Liver (tissue), 9 donors: Measurements from ENCODE around the gene YOD1. TPM values are rescaled to one million over a fixed set of nuclear protein-coding genes. Genes with fewer than 3 reads are reported as not detected.

Experiments used
- DNase-seq: peaks from one replicate; pipeline ENCODE4 v3.0.0-alpha.2; 2017; ENCODE audit warnings: low spot score
- H3K27ac ChIP-seq, 2 donors: one replicate each; pipeline ENCODE4 v1.7.0; 2013; ENCODE audit warnings: inconsistent platforms in 2 of 2, low read length in 2 of 2, control low read depth in 1 of 2, low read depth in 1 of 2, mild to moderate bottlenecking in 1 of 2
- H3K27me3 ChIP-seq, 4 donors: one replicate each; pipeline versions ENCODE4 v1.6.1 to v1.7.0; 2013; ENCODE audit warnings: low read length in 3 of 4, inconsistent platforms in 1 of 4, mild to moderate bottlenecking in 1 of 4, moderate library complexity in 1 of 4; ENCODE audit not compliant: control insufficient read depth in 4 of 4, insufficient read depth in 4 of 4
- H3K36me3 ChIP-seq, 4 donors: one replicate each; pipeline versions ENCODE4 v1.6.1 to v1.7.0; 2013; ENCODE audit warnings: low read length in 3 of 4, mild to moderate bottlenecking in 3 of 4, low read depth in 1 of 4, moderate library complexity in 1 of 4; ENCODE audit not compliant: control insufficient read depth in 4 of 4, insufficient read depth in 3 of 4
- H3K4me1 ChIP-seq, 4 donors: one replicate each; pipeline versions ENCODE4 v1.6.1 to v1.7.0; 2013; ENCODE audit warnings: low read length in 3 of 4, mild to moderate bottlenecking in 3 of 4, moderate library complexity in 1 of 4; ENCODE audit not compliant: control insufficient read depth in 4 of 4, insufficient read depth in 4 of 4
- H3K4me3 ChIP-seq, 3 donors: one replicate each; pipeline versions ENCODE4 v1.6.1 to v1.7.0; 2013; ENCODE audit warnings: low read length in 3 of 3, control low read depth in 1 of 3, low read depth in 1 of 3, mild to moderate bottlenecking in 1 of 3
- H3K9ac ChIP-seq, 2 donors: one replicate each; pipeline ENCODE4 v1.7.0; 2013; ENCODE audit warnings: low read length in 2 of 2, mild to moderate bottlenecking in 2 of 2, moderate library complexity in 2 of 2, control low read depth in 1 of 2, low read depth in 1 of 2
- H3K9me3 ChIP-seq, 4 donors: one replicate each; pipeline versions ENCODE4 v1.6.1 to v1.7.0; 2013; ENCODE audit warnings: low read length in 3 of 4; ENCODE audit not compliant: control insufficient read depth in 4 of 4
- ATF3 ChIP-seq: IDR thresholded peaks from 2 replicates; pipeline ENCODE4 v1.6.1; 2016; ENCODE audit warnings: antibody characterized with exemption
- CTCF ChIP-seq: fragments of 150-350 bp; IDR thresholded peaks from 2 replicates; pipeline ENCODE4 v1.5.1; 2017; ENCODE audit warnings: improper control_type of control experiment, low read depth, low read length; ENCODE audit not compliant: missing input control
- EGR1 ChIP-seq, 2 donors: IDR thresholded peaks; 2 replicates each; pipeline ENCODE4 v1.6.1; 2016 to 2018; ENCODE audit warnings: antibody characterized with exemption in 2 of 2, low read depth in 2 of 2
- FOXA1 ChIP-seq: IDR thresholded peaks from 2 replicates; pipeline ENCODE4 v1.6.1; 2016; ENCODE audit warnings: antibody characterized with exemption
- FOXA2 ChIP-seq: IDR thresholded peaks from 2 replicates; pipeline ENCODE4 v1.6.1; 2016; ENCODE audit warnings: antibody characterized with exemption
- GABPA ChIP-seq, 2 donors: IDR thresholded peaks in 1 of 2; conservative IDR thresholded peaks in 1 of 2; 2 replicates each; pipeline ENCODE4 v1.6.1; 2016; ENCODE audit warnings: antibody characterized with exemption in 2 of 2, mild to moderate bottlenecking in 1 of 2, moderate library complexity in 1 of 2
- HNF4A ChIP-seq, 2 donors: conservative IDR thresholded peaks; 2 replicates each; pipeline ENCODE4 v1.6.1; 2016; ENCODE audit warnings: antibody characterized with exemption in 2 of 2, mild to moderate bottlenecking in 2 of 2
- HNF4G ChIP-seq: IDR thresholded peaks from 2 replicates; pipeline ENCODE4 v1.6.1; 2016; ENCODE audit warnings: antibody characterized with exemption
- JUND ChIP-seq, 2 donors: IDR thresholded peaks; 2 replicates each; pipeline ENCODE4 v1.6.1; 2016; ENCODE audit warnings: antibody characterized with exemption in 2 of 2
- MAX ChIP-seq: IDR thresholded peaks from 2 replicates; pipeline ENCODE4 v1.6.1; 2016; ENCODE audit warnings: antibody characterized with exemption
- NR2F2 ChIP-seq: IDR thresholded peaks from 2 replicates; pipeline ENCODE4 v1.6.1; 2016; ENCODE audit warnings: antibody characterized with exemption
- RAD21 ChIP-seq, 2 donors: IDR thresholded peaks; 2 replicates each; pipeline ENCODE4 v1.6.1; 2016; ENCODE audit warnings: antibody characterized with exemption in 2 of 2, mild to moderate bottlenecking in 2 of 2
- REST ChIP-seq: IDR thresholded peaks from 2 replicates; pipeline ENCODE4 v1.6.1; 2016; ENCODE audit warnings: antibody characterized with exemption, mild to moderate bottlenecking
- RXRA ChIP-seq, 2 donors: IDR thresholded peaks; 2 replicates each; pipeline ENCODE4 v1.6.1; 2017 to 2018; ENCODE audit warnings: antibody characterized with exemption in 2 of 2, mild to moderate bottlenecking in 1 of 2
- SP1 ChIP-seq: IDR thresholded peaks from 2 replicates; pipeline ENCODE4 v1.6.1; 2018; ENCODE audit warnings: antibody characterized with exemption, mild to moderate bottlenecking
- TAF1 ChIP-seq: conservative IDR thresholded peaks from 2 replicates; pipeline ENCODE4 v1.6.1; 2016; ENCODE audit warnings: antibody characterized with exemption, mild to moderate bottlenecking
- YY1 ChIP-seq: IDR thresholded peaks from 2 replicates; pipeline ENCODE4 v1.6.1; 2016; ENCODE audit warnings: antibody characterized with exemption, mild to moderate bottlenecking
- ZBTB33 ChIP-seq: IDR thresholded peaks from 2 replicates; pipeline ENCODE4 v1.6.1; 2016; ENCODE audit warnings: antibody characterized with exemption
- WGBS: extraction: QIAGEN DNeasy Blood & Tissue Kit; methylation state at CpG from one replicate; pipeline ENCODE4 v1.1.7; 2013; 5-methylcytosine and 5-hydroxymethylcytosine counted together
- polyA plus RNA-seq, 2 donors: library from polyadenylated mRNA; stranded (reverse) in 1 of 2; unstranded in 1 of 2; fragments of 200-250 nt in 1 of 2; fragments of >200 nt in 1 of 2; fragmentation: Nextera tagmentation in 1 of 2; extraction: Ambion mirVana in 1 of 2; gene quantifications; one replicate each; pipeline versions ENCODE4 v1.2.1 to v1.2.3, GENCODE V29; 2013 to 2015
- total RNA-seq, 2 donors: library from RNA; depleted of rRNA; stranded (reverse); fragments of >200 nt; gene quantifications; one replicate each; pipeline ENCODE4 v1.2.3, GENCODE V29; 2014
- donor health status: healthy.
- donor health status: healthy.
- donor health status: healthy.
- donor health status: healthy.
- donor health status: healthy.

YOD1 gene
- total and polyA plus RNA-seq, 4 donors: 1.3 to 79.4 (median 4.7) TPM

GRCh38 chr1:207019161-207019560 is 31.8 kb downstream of the YOD1 start (continued):
- TF ChIP-seq JUND (IDR thresholded peaks at IDR 0.05) (no peak), RXRA (IDR thresholded peaks at IDR 0.05) (no peak)

- Histone ChIP-seq H3K9me3 (no peaks in the 10 kb centered on the region), H3K4me1 (no peaks in the 10 kb centered on the region), H3K4me3 (no peak overlapping the region), H3K9ac (no peak overlapping the region), H3K36me3 (no peaks in the 10 kb centered on the region), H3K27me3 (no peaks in the 10 kb centered on the region), H3K27ac (no peak overlapping the region)
- TF ChIP-seq CTCF: no peak
- no peak for TF ChIP-seq EGR1 (IDR thresholded peaks at IDR 0.05; ENCODE audit: low read depth in 2 of 2)
- TF ChIP-seq FOXA2: no peak
- no peak for TF ChIP-seq SP1
- no peak for TF ChIP-seq MAX
- TF ChIP-seq RAD21 (IDR thresholded peaks at IDR 0.05): no peak
- TF ChIP-seq TAF1: no peak
- no peak for TF ChIP-seq GABPA (IDR thresholded peaks at IDR 0.05 in 1 of 2, conservative IDR thresholded peaks at IDR 0.05 in 1 of 2)
- TF ChIP-seq HNF4G: no peak
- TF ChIP-seq RXRA (IDR thresholded peaks at IDR 0.05): no peak
- no peak for TF ChIP-seq JUND (IDR thresholded peaks at IDR 0.05)
- no peak for TF ChIP-seq NR2F2
- no peak for TF ChIP-seq REST
- TF ChIP-seq ZBTB33: no peak
- no peak for TF ChIP-seq FOXA1
- no peak for TF ChIP-seq ATF3
- no peak for TF ChIP-seq YY1
- TF ChIP-seq HNF4A (conservative IDR thresholded peaks at IDR 0.05): no peak
- 91% methylated on average over 4 of the region's 4 CpGs for WGBS
- no peak for DNase-seq
Observed at GRCh38 chr1:207018707-207019106, 32.3 kb downstream of the YOD1 start.
